CD4-positive, alpha-beta T cell treated with Interleukin-15 for 1 hour (primary cell): ENCODE measurements around the gene PLIN4.
"Not testable (repeated sequence)": the region's sequence is repeated elsewhere in the genome, so short reads cannot be mapped to it uniquely, and the experiment has no call there.

ENCODE experiments used
- DNase-seq: peaks from one replicate; pipeline ENCODE4 v3.0.0-alpha.2; 2020

The PLIN4 gene

GRCh38 chr19:4547303-4548237 is 29.3 kb upstream of the PLIN4 start:
- DNase-seq = peak; percentile 34

GRCh38 chr19:4543842-4544647 is 25.8 kb upstream of the PLIN4 start:
- DNase-seq = no peak

GRCh38 chr19:4542896-4543841 is 24.9 kb upstream of the PLIN4 start:
- no peak for DNase-seq

GRCh38 chr19:4541806-4542145 is 23.5 kb upstream of the PLIN4 start:
- not testable (repeated sequence) for DNase-seq

GRCh38 chr19:4541114-4541805 is 23.0 kb upstream of the PLIN4 start:
- peak; percentile 40 for DNase-seq

- DNase-seq = peak; percentile 55
Measured at GRCh38 chr19:4539693-4540581, 21.7 kb upstream of the PLIN4 start, which contains the start of gene LRG1. TSS of gene LRG1 (minus strand) at chr19:4540036. CDS start at chr19:4540013, 23 bp downstream.

- no peak for DNase-seq
Measured at GRCh38 chr19:4539169-4539692, 20.9 kb upstream of the PLIN4 start.

GRCh38 chr19:4538601-4538954 is 20.3 kb upstream of the PLIN4 start:
- no peak for DNase-seq

GRCh38 chr19:4537953-4538600 is 19.8 kb upstream of the PLIN4 start:
- no peak for DNase-seq

- DNase-seq = no peak
Measured at GRCh38 chr19:4536798-4537197, 18.5 kb upstream of the PLIN4 start.

GRCh38 chr19:4534836-4535658 is 16.8 kb upstream of the PLIN4 start, which contains the start of gene PLIN5:
TSS of gene PLIN5 (minus strand) at chr19:4535224. CDS start at chr19:4534074, 1,150 bp downstream.
- peak; percentile 63 for DNase-seq

- DNase-seq = no peak
Measured at GRCh38 chr19:4533835-4534424, 15.6 kb upstream of the PLIN4 start.

- no peak for DNase-seq
Measured at GRCh38 chr19:4533334-4533733, 15.0 kb upstream of the PLIN4 start.

- no peak for DNase-seq
Measured at GRCh38 chr19:4531562-4532165, 13.4 kb upstream of the PLIN4 start.

GRCh38 chr19:4529924-4530522 is 11.7 kb upstream of the PLIN4 start:
- DNase-seq = no peak

- no peak for DNase-seq
Measured at GRCh38 chr19:4528843-4529242, 10.6 kb upstream of the PLIN4 start.

- not testable (repeated sequence) for DNase-seq
Measured at GRCh38 chr19:4527377-4527776, 9.1 kb upstream of the PLIN4 start.

GRCh38 chr19:4525563-4526002 is 7.3 kb upstream of the PLIN4 start:
- DNase-seq = no peak
